Gastroesophageal sphincter (tissue), 4 donors: Measurements from ENCODE around the gene RPS27L. TPM values are rescaled to one million over a fixed set of nuclear protein-coding genes. Genes with fewer than 3 reads are reported as not detected.

Source experiments
- ATAC-seq: fragments of 150-250 bp; one replicate; pipeline ENCODE4 v1.9.1; 2016; ENCODE audit warnings: mild to moderate bottlenecking, moderate library complexity
- H3K27ac ChIP-seq, 4 donors: fragments of 200-600 bp; sonication (generic) in 3 of 4; 1 replicate in 3 of 4; 2 replicates in 1 of 4; pipeline ENCODE4 v1.5.1; 2016 to 2019
- H3K27me3 ChIP-seq: fragments of 200-600 bp; sonication (generic); one replicate; pipeline ENCODE4 v1.5.1; 2019
- H3K36me3 ChIP-seq, 2 donors: fragments of 200-600 bp; sonication (generic); one replicate each; pipeline ENCODE4 v1.5.1; 2019; ENCODE audit warnings: control low read depth in 1 of 2
- H3K4me1 ChIP-seq, 3 donors: fragments of 200-600 bp; sonication (generic); 1 replicate in 2 of 3; 2 replicates in 1 of 3; pipeline ENCODE4 v1.5.1; 2016 to 2019; ENCODE audit warnings: control low read depth in 2 of 3
- H3K4me3 ChIP-seq, 2 donors: fragments of 200-600 bp; sonication (generic); one replicate each; pipeline ENCODE4 v1.5.1; 2019; ENCODE audit warnings: mild to moderate bottlenecking in 1 of 2, moderate library complexity in 1 of 2
- H3K9me3 ChIP-seq, 3 donors: fragments of 200-600 bp; sonication (generic); one replicate each; pipeline ENCODE4 v1.5.1; 2017 to 2019; ENCODE audit warnings: control low read depth in 2 of 3
- EP300 ChIP-seq: sonication (generic); formaldehyde crosslinking; IDR thresholded peaks from one replicate; pipeline ENCODE4 v1.6.1; 2017; ENCODE audit warnings: antibody characterized with exemption, mild to moderate bottlenecking
- POLR2A ChIP-seq, 2 donors: fragments of 450-650 bp; IDR thresholded peaks; one replicate each; pipeline ENCODE4 v1.6.1; 2017; ENCODE audit warnings: antibody characterized with exemption in 2 of 2, mild to moderate bottlenecking in 2 of 2, moderate library complexity in 1 of 2
- POLR2AphosphoS5 ChIP-seq: sonication (generic); formaldehyde crosslinking; IDR thresholded peaks from one replicate; pipeline ENCODE4 v1.6.1; 2017; ENCODE audit warnings: antibody characterized with exemption
- WGBS, 2 donors: methylation state at CpG; one replicate each; pipeline ENCODE4 v1.1.5; 2018; ENCODE audit warnings: low coverage in 1 of 2; 5-methylcytosine and 5-hydroxymethylcytosine counted together
- total RNA-seq, 4 donors: library from RNA; depleted of rRNA; stranded (reverse); fragments of >200 nt; gene quantifications; one replicate each; pipeline ENCODE4 v1.1.0, GENCODE V29; 2016
- TF ChIP-seq, protein P1 (sequence below), 4 experiments: fragments of 200-600 bp in 2 of 4; fragments of 450-650 bp in 2 of 4; sonication (generic) in 1 of 4; IDR thresholded peaks; one replicate each; pipeline ENCODE4 v1.5.1; 2017 to 2019; ENCODE audit warnings: antibody characterized with exemption in 4 of 4, mild to moderate bottlenecking in 2 of 4, moderate library complexity in 2 of 4

The RPS27L gene
- total RNA-seq, 4 donors from 2014 or later, result 85.1 to 118 (median 106) TPM

DNA sequence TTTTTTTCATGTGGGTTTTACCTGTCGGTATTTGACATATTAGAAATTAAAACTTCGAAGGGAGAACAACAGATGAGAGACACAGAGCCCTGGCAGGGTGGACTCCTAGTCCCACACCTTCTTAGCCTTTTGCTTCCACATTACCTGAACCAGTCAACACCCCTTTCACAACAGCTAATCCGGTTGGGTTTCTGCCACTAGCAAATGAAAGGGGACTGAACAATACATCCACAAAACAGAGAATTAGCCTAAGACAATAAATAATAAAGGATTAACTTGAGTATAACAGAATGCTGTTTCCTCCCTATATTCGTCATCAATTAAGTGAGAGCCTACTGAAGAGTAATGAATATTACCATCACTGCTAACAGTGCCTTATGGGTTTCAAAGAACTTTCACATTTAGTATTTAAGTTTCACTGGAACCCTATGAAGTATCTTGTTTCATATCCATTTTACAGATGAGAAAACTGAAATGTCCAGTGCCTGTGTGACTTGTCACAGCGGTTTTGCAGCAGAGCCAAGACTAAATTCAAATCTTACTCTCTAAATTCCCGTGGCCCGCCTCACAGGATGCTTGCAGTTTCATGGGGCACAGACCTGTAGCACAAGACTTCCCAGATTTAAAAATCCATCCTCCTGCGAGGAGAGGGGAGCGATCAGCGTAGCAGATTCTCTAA, 31.1 kb upstream of the RPS27L start:
- peak overlapping the region; percentile 46 to 84 for H3K4me3 ChIP-seq
- ATAC-seq, result no peak
- peak overlapping the region; percentile 35 to 90 (median 88) for H3K27ac ChIP-seq
- no peaks in the 10 kb centered on the region for H3K36me3 ChIP-seq
- peaks cover 0 to 40% (median 0%) of the 10 kb centered on the region in 3 donors for H3K4me1 ChIP-seq
- TF ChIP-seq POLR2A (IDR thresholded peaks at IDR 0.05) (no peak), POLR2AphosphoS5 (no peak), EP300 (no peak)
- no peaks in the 10 kb centered on the region for H3K9me3 ChIP-seq
- 48 to 55% methylated on average over 6 to 9 of the region's 10 CpGs for WGBS, 2 donors
- no peaks in the 10 kb centered on the region for H3K27me3 ChIP-seq

DNA sequence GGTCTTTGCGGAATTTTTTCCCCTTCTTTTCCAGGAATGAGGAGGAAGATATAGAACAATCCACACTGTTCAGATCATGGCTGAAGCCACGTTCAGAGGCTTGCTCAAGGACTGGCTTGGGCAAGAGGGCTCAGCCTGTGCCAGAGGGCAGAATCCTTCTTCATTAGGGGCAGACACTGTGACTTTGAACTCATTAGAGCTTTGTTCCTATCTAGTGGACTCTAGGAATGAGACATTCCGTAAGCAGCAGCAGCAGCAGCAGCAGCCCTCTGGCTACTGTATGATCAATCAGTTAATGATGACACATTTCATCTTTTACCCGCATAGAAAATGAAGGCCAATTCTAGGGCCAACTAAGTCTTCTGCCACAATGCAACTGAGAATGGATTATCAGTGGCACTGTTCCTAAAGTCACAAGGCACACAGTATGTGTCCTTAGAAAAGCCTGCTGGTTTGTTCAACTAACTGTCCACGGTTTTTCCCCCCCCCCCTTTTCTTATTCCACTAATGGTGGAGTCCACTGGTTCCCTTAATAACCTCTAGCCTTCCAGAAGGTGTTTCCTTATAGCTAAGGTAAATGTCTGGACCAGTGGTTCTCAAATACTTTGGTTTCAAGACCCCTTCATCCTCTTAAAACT, 30.4 kb upstream of the RPS27L start:
- TF ChIP-seq EP300 (no peak), POLR2AphosphoS5 (no peak), POLR2A (IDR thresholded peaks at IDR 0.05) (no peak)
- TF ChIP-seq, protein P1, sequence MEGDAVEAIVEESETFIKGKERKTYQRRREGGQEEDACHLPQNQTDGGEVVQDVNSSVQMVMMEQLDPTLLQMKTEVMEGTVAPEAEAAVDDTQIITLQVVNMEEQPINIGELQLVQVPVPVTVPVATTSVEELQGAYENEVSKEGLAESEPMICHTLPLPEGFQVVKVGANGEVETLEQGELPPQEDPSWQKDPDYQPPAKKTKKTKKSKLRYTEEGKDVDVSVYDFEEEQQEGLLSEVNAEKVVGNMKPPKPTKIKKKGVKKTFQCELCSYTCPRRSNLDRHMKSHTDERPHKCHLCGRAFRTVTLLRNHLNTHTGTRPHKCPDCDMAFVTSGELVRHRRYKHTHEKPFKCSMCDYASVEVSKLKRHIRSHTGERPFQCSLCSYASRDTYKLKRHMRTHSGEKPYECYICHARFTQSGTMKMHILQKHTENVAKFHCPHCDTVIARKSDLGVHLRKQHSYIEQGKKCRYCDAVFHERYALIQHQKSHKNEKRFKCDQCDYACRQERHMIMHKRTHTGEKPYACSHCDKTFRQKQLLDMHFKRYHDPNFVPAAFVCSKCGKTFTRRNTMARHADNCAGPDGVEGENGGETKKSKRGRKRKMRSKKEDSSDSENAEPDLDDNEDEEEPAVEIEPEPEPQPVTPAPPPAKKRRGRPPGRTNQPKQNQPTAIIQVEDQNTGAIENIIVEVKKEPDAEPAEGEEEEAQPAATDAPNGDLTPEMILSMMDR (IDR thresholded peaks at IDR 0.05), result no peak
- no peaks in the 10 kb centered on the region for H3K9me3 ChIP-seq
- peaks cover 0 to 34% (median 0%) of the 10 kb centered on the region in 3 donors for H3K4me1 ChIP-seq
- no peaks in the 10 kb centered on the region for H3K27me3 ChIP-seq
- 85 to 86% methylated on average over 2 to 3 of the region's 5 CpGs for WGBS, 2 donors
- no peaks in the 10 kb centered on the region for H3K36me3 ChIP-seq
- no peak overlapping the region for H3K27ac ChIP-seq
- no peak for ATAC-seq
- H3K4me3 ChIP-seq, result no peak overlapping the region

DNA sequence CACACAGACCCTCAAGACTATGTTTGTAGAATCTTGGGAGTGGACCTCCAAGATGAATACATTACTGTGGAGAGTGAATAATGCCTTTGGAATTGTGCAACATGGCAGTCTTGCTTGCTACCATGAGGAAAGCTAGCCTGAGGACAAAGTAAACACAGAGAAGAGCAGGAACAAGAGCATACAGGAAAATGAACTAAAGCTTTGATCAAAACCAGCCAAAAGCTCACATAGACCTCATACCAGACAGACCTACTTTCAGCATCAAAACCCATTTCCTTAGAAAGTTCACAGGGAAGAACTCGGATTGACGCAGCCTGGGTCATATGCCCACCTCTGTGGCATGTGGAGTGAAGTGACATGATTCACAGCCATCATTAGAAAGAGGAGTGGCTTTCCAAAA, 28.8 kb upstream of the RPS27L start:
- no peaks in the 10 kb centered on the region for H3K36me3 ChIP-seq
- ATAC-seq, result no peak
- no peaks in the 10 kb centered on the region for H3K9me3 ChIP-seq
- H3K27ac ChIP-seq, result no peak overlapping the region
- 71% methylated on average over 2 of the region's 2 CpGs; no CpG with 5 or more reads in 1 of the 2 donors for WGBS, 2 donors
- no peak overlapping the region for H3K4me3 ChIP-seq
- H3K27me3 ChIP-seq, result no peaks in the 10 kb centered on the region
- H3K4me1 ChIP-seq, result peaks cover 0 to 17% (median 0%) of the 10 kb centered on the region in 3 donors
- no peak for TF ChIP-seq POLR2AphosphoS5
- TF ChIP-seq, protein P1 (IDR thresholded peaks at IDR 0.05), result no peak
- TF ChIP-seq POLR2A (IDR thresholded peaks at IDR 0.05), result no peak
- TF ChIP-seq EP300, result no peak

DNA sequence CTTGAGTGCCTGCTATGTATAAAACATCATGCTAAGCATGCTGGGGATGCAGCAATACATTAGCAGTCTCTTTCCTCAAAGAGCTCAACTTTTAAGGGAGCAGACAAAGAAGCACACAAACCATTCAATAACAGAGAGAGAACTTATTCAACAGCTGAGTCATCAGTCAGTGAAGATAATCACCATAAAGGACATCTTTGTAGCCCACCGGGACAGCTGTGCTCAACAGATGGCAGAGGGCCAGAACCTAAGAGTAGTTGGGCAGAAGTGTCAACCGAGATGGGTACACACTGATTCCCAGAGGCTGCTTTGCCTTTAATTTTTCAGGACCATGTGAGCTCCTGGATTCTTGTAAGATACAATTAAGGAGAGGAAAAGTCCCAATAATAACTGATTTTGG, 27.9 kb upstream of the RPS27L start:
- Histone ChIP-seq H3K9me3 (no peaks in the 10 kb centered on the region), H3K27me3 (no peaks in the 10 kb centered on the region), H3K4me3 (no peak overlapping the region), H3K4me1 (peaks cover 0 to 9% (median 0%) of the 10 kb centered on the region in 3 donors), H3K36me3 (no peaks in the 10 kb centered on the region), H3K27ac (no peak overlapping the region)
- 33% methylated on average over 2 of the region's 2 CpGs; no CpG with 5 or more reads in 1 of the 2 donors for WGBS, 2 donors
- no peak for ATAC-seq
- TF ChIP-seq, protein P1 (IDR thresholded peaks at IDR 0.05), result no peak
- no peak for TF ChIP-seq POLR2AphosphoS5
- TF ChIP-seq POLR2A (IDR thresholded peaks at IDR 0.05), result no peak

DNA sequence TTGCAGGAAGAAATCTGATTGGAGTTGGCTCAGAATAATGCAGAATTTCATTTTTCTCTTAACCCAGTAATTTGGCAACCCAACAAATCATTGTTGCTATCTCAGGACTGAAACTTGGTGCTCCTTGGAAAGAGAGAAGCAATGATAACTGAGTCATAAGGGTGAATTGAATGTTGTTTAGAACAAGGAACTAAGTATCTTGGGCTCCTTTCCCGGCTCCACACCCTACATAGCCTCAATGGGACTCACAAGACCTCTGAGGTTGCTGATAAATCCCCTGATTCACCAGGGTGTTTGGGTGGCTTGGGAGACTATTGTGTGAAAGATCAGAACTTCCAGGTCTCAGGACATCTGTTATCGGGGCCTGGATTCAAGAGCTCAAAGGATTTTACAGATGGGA, 24.4 kb upstream of the RPS27L start:
- no peak for ATAC-seq
- Histone ChIP-seq H3K27ac (no peak overlapping the region), H3K4me1 (no peaks in the 10 kb centered on the region), H3K36me3 (no peaks in the 10 kb centered on the region), H3K9me3 (no peaks in the 10 kb centered on the region), H3K4me3 (no peak overlapping the region), H3K27me3 (no peaks in the 10 kb centered on the region)
- no peak for TF ChIP-seq EP300
- TF ChIP-seq, protein P1 (IDR thresholded peaks at IDR 0.05), result no peak
- TF ChIP-seq POLR2A (IDR thresholded peaks at IDR 0.05), result no peak
- TF ChIP-seq POLR2AphosphoS5, result no peak
- WGBS, 2 donors, result 83 to 89% methylated on average over 1 to 2 of the region's 2 CpGs
